ENCODE data around the gene KHK.

GRCh38 chr2:27100036-27100435 lies 13.5 kb downstream of the KHK start:
- no peak for TF ChIP-seq CTCF (IDR thresholded peaks at IDR 0.05)
- TF ChIP-seq POLR2A (IDR thresholded peaks at IDR 0.05): no peak
- no peak for TF ChIP-seq EP300 (IDR thresholded peaks at IDR 0.05)
